ENCODE results near the gene CMC4. TPM values are rescaled to one million over a fixed set of nuclear protein-coding genes. Genes with fewer than 3 reads are reported as not detected.

The CMC4 gene
- total and polyA plus RNA-seq, 9 of the 15 experiments (the other 6 are each of a cell fraction or from before 2014, with no cell fraction given), result 3.5 to 16.9 (median 8.2) TPM

GRCh38 chrX:155028129-155028528 is 42.8 kb downstream of the CMC4 start (continued):
- TF ChIP-seq ZMIZ1 (IDR thresholded peaks at IDR 0.05; ENCODE audit: low read depth in 2 of 2, low read length in 2 of 2), result 0 out of 4 replicates have a peak, but pooled peaks of 1 of the 2 experiments have one; percentile 19

GRCh38 chrX:155027509-155028066 is 43.3 kb downstream of the CMC4 start:
- Histone ChIP-seq H3K36me3 (ENCODE audit: control insufficient read depth, insufficient read depth, low read length) (no peaks in the 10 kb centered on the region), H2AFZ (ENCODE audit: low read depth, low read length) (peak overlapping the region; percentile 56), H3K27ac (ENCODE audit: extremely low read depth, low read depth, low read length) (peak overlapping the region; percentile 95), H3K4me1 (replicated peaks in 1 of 2; ENCODE audit: control insufficient read depth in 2 of 2, insufficient read depth in 2 of 2, low read length in 2 of 2) (peaks cover 11 to 23% of the 10 kb centered on the region in 2 experiments), H3K79me2 (ENCODE audit: control insufficient read depth, insufficient read depth, low read length) (peaks cover 55% of the 10 kb centered on the region), H3K9me1 (ENCODE audit: control insufficient read depth, insufficient read depth, low read length) (no peaks in the 10 kb centered on the region), H3K4me3 (peak overlapping the region; percentile 51), H4K20me1 (replicated peaks; ENCODE audit: control insufficient read depth, insufficient read depth, low read length) (no peaks in the 10 kb centered on the region), H3K27me3 (ENCODE audit: control insufficient read depth in 2 of 2, insufficient read depth in 2 of 2, low read length in 2 of 2) (no peaks in the 10 kb centered on the region), H3K9ac (ENCODE audit: insufficient read depth in 1 of 2, low read depth in 2 of 2, low read length in 2 of 2) (peak overlapping the region; percentile 93 to 97), H3K4me2 (ENCODE audit: insufficient read depth, low read length) (peak overlapping the region; percentile 82), H3K9me3 (replicated peaks; ENCODE audit: control insufficient read depth, insufficient read depth, low read depth, low read length) (no peaks in the 10 kb centered on the region)
- ATAC-seq (peak; percentile 28), DNase-seq (ENCODE audit: extremely low read depth in 1 of 4, low spot score in 3 of 4) (peak in 1 of 4 experiments; percentile 44), FAIRE-seq (peak; percentile 68)
- ChIA-PET CTCF (ENCODE audit: low intra/inter-chr PET ratio) (interaction anchor here (0.6 kb wide), 1 partner anchor 43 kb away, joined by 3 read pairs; no protein-coding TSS in a partner anchor), POLR2A (interaction anchor here (0.7 to 1.4 kb wide), 7 partner anchors 9 to 252 kb away, joined by 3 to 6 read pairs (median 3); no protein-coding TSS in a partner anchor)
- under 1% methylated on average over 13 of the region's 14 CpGs for WGBS (ENCODE audit: insufficient coverage, low coverage, missing lambda C conversion rate)
- intact Hi-C loops (cut with micrococcal nuclease), result loop anchor here (2.0 kb wide), 1 partner anchor 41 kb away; no protein-coding TSS in a partner anchor
- TSS peak; percentile 77 for BruUV-seq (replicated peaks)
- in situ Hi-C loops (cut with MboI), result no loop called here
- TF ChIP-seq GMEB1 (CRISPR knock-in tag; IDR thresholded peaks at IDR 0.05) (no peak), PTTG1 (tag; IDR thresholded peaks at IDR 0.05; ENCODE audit: low read depth) (no peak), RCOR1 (IDR thresholded peaks at IDR 0.05; ENCODE audit: borderline replicate concordance in 1 of 2, low read depth in 2 of 2, low read length in 2 of 2) (no peak), CHD1 (IDR thresholded peaks at IDR 0.05; ENCODE audit: low read length) (peak; percentile 76), POLR2G (IDR thresholded peaks at IDR 0.05; ENCODE audit: low read depth, low read length) (no peak), PHF20 (IDR thresholded peaks at IDR 0.05; ENCODE audit: partially characterized antibody) (no peak), SNIP1 (IDR thresholded peaks at IDR 0.05; ENCODE audit: low read depth) (no peak), HDAC6 (IDR thresholded peaks at IDR 0.05; ENCODE audit: low read depth, low read length) (no peak), GTF2E2 (tag; IDR thresholded peaks at IDR 0.05) (0 out of 2 replicates have a peak, but pooled peaks have one; percentile 57), PCBP2 (IDR thresholded peaks at IDR 0.05; ENCODE audit: low read depth, low read length, poor library complexity, severe bottlenecking) (no peak), POLR2A (conservative IDR thresholded peaks at IDR 0.05) (peak; percentile 23), CTCF (IDR thresholded peaks at IDR 0.05 in 2 of 3, conservative IDR thresholded peaks at IDR 0.05 in 1 of 3; ENCODE audit: insufficient read depth in 2 of 3, low read depth in 1 of 3, low read length in 3 of 3) (no peak)
